HG02981 (cell line): Measurements from ENCODE around the gene RAB3A.
"Not testable (repeated sequence)": the region's sequence is repeated elsewhere in the genome, so short reads cannot be mapped to it uniquely, and the experiment has no call there.

ENCODE experiments used
- ATAC-seq: cut with Tn5 transposase; IDR thresholded peaks from one replicate; pipeline ENCODE4 v1.9.1; 2021; ENCODE audit warnings: mild to moderate bottlenecking, moderate library complexity; ENCODE audit not compliant: unreplicated experiment

RAB3A gene

GRCh38 chr19:18171605-18172327 is 32.1 kb downstream of the RAB3A start:
- no peak for ATAC-seq

- no peak for ATAC-seq
Measured at GRCh38 chr19:18170714-18171255, 33.1 kb downstream of the RAB3A start.

GRCh38 chr19:18168673-18169381 is 35.0 kb downstream of the RAB3A start:
- ATAC-seq: no peak

GRCh38 chr19:18167975-18168645 is 35.7 kb downstream of the RAB3A start:
- ATAC-seq: no peak

- ATAC-seq: no peak
Measured at GRCh38 chr19:18167011-18167410, 36.8 kb downstream of the RAB3A start.

GRCh38 chr19:18165794-18166544 is 37.9 kb downstream of the RAB3A start:
- no peak for ATAC-seq

GRCh38 chr19:18164072-18164471 is 39.8 kb downstream of the RAB3A start:
- no peak for ATAC-seq

GRCh38 chr19:18161636-18162002 is 42.2 kb downstream of the RAB3A start:
- no peak for ATAC-seq

GRCh38 chr19:18160971-18161635 is 42.7 kb downstream of the RAB3A start:
- ATAC-seq: peak; percentile 64

- no peak for ATAC-seq
Measured at GRCh38 chr19:18160493-18160970, 43.3 kb downstream of the RAB3A start.

GRCh38 chr19:18159810-18160209 is 44.0 kb downstream of the RAB3A start:
- ATAC-seq: no peak

GRCh38 chr19:18159059-18159616 is 44.7 kb downstream of the RAB3A start:
- not testable (repeated sequence) for ATAC-seq

- ATAC-seq: no peak
Measured at GRCh38 chr19:18158467-18158866, 45.4 kb downstream of the RAB3A start.

GRCh38 chr19:18157465-18158063 is 46.3 kb downstream of the RAB3A start:
- ATAC-seq: no peak

- ATAC-seq: no peak
Measured at GRCh38 chr19:18156841-18157464, 46.9 kb downstream of the RAB3A start.

GRCh38 chr19:18156268-18156667 is 47.6 kb downstream of the RAB3A start:
- no peak for ATAC-seq

GRCh38 chr19:18155095-18156087 is 48.5 kb downstream of the RAB3A start:
- ATAC-seq: no peak
